GM12864 (cell line): ENCODE data around the gene RNF149.

ENCODE experiments used
- DNase-seq: peaks from one replicate; pipeline ENCODE4 v3.0.0-alpha.2; 2011; ENCODE audit warnings: low read depth
- H3K4me3 ChIP-seq: 2 replicates; pipeline ENCODE4 v1.5.1; 2011; ENCODE audit warnings: mild to moderate bottlenecking, low read depth, low read length, control low read depth
- CTCF ChIP-seq: IDR thresholded peaks from 2 replicates; pipeline ENCODE4 v1.5.1; 2011; ENCODE audit warnings: low read depth, mild to moderate bottlenecking, moderate library complexity, low read length, control low read depth, inconsistent platforms; ENCODE audit errors: missing control alignments

RNF149 gene

GRCh38 chr2:101311696-101312017, 3.2 kb upstream of the RNF149 start:
- no peak overlapping the region for H3K4me3 ChIP-seq
- no peak for DNase-seq
- TF ChIP-seq CTCF = no peak

GRCh38 chr2:101310834-101311695, 2.6 kb upstream of the RNF149 start:
- no peak for DNase-seq
- H3K4me3 ChIP-seq = no peak overlapping the region
- TF ChIP-seq CTCF = no peak

- no peak for DNase-seq
- no peak for TF ChIP-seq CTCF
- no peak overlapping the region for H3K4me3 ChIP-seq
Observed at GRCh38 chr2:101310090-101310833, 1.8 kb upstream of the RNF149 start.

- TF ChIP-seq CTCF = no peak
- peak overlapping the region; percentile 88 for H3K4me3 ChIP-seq
- no peak for DNase-seq
Observed at GRCh38 chr2:101307950-101308431, 510 bp downstream of the RNF149 start.

- DNase-seq = no peak
- H3K4me3 ChIP-seq = peak overlapping the region; percentile 88
- no peak for TF ChIP-seq CTCF
Observed at GRCh38 chr2:101307503-101307902, 998 bp downstream of the RNF149 start.

GRCh38 chr2:101306410-101306809, 2.1 kb downstream of the RNF149 start:
- no peak for DNase-seq
- H3K4me3 ChIP-seq = peak overlapping the region; percentile 62
- TF ChIP-seq CTCF = no peak
